Mammary epithelial cell (primary cell): ENCODE results near the gene FAM98C.

ENCODE experiments used
- EZH2 ChIP-seq: IDR thresholded peaks from 2 replicates; pipeline ENCODE4 v1.6.1; 2012; ENCODE audit warnings: low read length, inconsistent platforms, borderline replicate concordance
- TF ChIP-seq, protein P1 (sequence below), 2 donors: IDR thresholded peaks in 1 of 2; conservative IDR thresholded peaks in 1 of 2; 2 replicates each; pipeline ENCODE4 v1.5.1; 2011 to 2012; ENCODE audit warnings: inconsistent platforms in 2 of 2, low read length in 2 of 2, mild to moderate bottlenecking in 2 of 2, control low read depth in 1 of 2, low read depth in 1 of 2; ENCODE audit not compliant: insufficient read depth in 1 of 2; ENCODE audit errors: extremely low read depth in 1 of 2

DNA sequence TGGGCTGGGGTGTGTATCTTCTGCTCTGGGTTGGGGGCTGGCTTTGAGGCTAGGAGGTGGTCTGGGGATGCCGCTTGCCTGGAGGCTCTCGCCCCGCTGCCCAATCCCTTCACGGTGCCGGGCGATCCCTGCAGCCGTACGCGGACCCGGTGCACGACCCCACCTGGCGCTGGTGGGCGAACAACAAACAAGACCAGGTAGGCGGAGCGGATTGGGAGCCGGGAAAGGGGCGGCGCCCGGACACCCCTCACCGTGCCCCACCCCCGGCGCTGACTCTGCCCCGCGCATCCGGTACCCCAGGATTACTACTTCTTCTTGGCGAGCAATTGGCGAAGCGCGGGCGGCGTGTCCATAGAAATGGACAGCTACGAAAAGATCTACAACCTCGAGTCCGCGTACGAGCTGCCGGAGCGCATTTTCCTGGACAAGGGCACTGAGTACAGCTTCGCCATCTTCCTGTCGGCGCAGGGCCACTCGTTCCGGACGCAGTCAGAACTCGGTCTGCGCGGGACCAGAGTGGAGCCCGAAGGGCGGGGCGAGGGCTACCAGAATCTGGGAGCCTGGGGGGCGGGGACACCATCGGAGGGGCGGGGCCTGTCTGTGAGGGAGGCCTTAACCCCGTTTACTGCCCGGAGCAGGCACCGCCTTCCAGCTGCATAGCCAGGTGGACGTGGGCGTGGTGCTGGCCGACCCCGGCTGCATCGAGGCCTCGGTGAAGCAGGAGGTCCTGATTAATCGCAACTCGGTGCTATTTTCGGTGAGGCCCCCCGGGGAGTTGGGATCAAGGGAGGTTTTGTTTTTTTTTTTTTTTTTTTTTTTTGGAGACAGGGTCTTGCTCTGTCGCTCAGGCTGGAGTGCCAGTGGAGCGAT, 40.6 kb upstream of the FAM98C start:
- TF ChIP-seq, protein P1, sequence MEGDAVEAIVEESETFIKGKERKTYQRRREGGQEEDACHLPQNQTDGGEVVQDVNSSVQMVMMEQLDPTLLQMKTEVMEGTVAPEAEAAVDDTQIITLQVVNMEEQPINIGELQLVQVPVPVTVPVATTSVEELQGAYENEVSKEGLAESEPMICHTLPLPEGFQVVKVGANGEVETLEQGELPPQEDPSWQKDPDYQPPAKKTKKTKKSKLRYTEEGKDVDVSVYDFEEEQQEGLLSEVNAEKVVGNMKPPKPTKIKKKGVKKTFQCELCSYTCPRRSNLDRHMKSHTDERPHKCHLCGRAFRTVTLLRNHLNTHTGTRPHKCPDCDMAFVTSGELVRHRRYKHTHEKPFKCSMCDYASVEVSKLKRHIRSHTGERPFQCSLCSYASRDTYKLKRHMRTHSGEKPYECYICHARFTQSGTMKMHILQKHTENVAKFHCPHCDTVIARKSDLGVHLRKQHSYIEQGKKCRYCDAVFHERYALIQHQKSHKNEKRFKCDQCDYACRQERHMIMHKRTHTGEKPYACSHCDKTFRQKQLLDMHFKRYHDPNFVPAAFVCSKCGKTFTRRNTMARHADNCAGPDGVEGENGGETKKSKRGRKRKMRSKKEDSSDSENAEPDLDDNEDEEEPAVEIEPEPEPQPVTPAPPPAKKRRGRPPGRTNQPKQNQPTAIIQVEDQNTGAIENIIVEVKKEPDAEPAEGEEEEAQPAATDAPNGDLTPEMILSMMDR (conservative IDR thresholded peaks at IDR 0.05 in 1 of 2, IDR thresholded peaks at IDR 0.05 in 1 of 2; ENCODE audit: extremely low read depth in 1 of 2, insufficient read depth in 1 of 2, low read depth in 1 of 2, low read length in 2 of 2), result no peak
- TF ChIP-seq EZH2, result no peak
